NCI-H510A treated with DMSO at 0.1 percent for 48 hours (cell line): ENCODE results near the gene CALR3.

ENCODE experiments used
- DNase-seq: peaks from one replicate; lab custom pipeline; 2025; lab: John Stamatoyannopoulos, UW

CALR3 gene

DNA sequence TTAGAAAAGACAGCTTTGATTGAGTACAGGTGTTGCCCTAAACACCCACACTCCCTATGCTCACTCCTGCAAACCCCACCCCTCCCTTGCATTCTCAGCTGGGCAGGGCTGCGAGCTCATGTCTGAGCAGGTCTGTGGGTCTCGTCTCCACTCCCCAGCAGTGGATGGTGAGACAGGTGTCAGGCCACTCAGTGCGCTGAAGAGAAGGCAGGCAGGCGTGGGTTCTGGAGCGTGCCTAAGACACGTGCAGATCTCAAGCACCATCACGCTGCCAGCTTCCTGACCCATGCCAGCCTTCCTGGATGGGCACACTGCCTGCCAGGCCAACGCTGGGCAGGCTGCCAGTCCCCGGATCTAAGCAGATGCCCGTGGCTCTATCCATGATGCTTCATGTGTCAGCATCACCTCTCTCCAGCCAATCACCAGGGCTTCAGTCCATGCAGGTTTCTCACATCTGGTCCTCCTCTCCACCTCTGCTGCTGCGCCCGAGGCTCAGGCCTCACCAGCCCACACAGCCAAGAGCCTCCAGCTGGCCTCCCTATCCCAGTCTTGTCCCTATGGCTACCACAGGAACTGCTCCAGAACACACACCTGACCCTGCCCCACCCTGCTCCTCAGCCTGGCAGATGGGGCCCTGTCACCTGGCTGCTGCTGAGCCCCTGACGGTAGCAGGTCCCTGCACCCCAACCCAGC is 66.8 kb downstream of the CALR3 start:
- DNase-seq, result no peak
